HEK293 (cell line): ENCODE measurements around the gene PLAU.
A peak's percentile ranks its signal among the peaks of the same experiment; 100 is the strongest.

Experiments
- CTCF ChIA-PET: fragments of 350-600 bp; formaldehyde crosslinking; extraction: SDS; loops from one replicate; lab custom pipeline; 2021; ENCODE audit warnings: antibody characterized with exemption; lab: Yijun Ruan, JAX
- POLR2A ChIA-PET: fragments of 300-600 bp; formaldehyde crosslinking; extraction: SDS; loops from one replicate; lab custom pipeline; 2020; ENCODE audit warnings: antibody characterized with exemption, inconsistent platforms; lab: Yijun Ruan, JAX
- H3K27ac ChIP-seq: fragments of 200-500 bp; sonication (Bioruptor generic); 2 replicates; pipeline ENCODE4 v1.5.1; 2014; ENCODE audit warnings: low read depth, low read length, control low read depth, inconsistent platforms; ENCODE audit errors: extremely low read depth
- H3K36me3 ChIP-seq, 2 experiments: fragments of 200-500 bp in 1 of 2; sonication (Bioruptor generic) in 1 of 2; 1 replicate in 1 of 2; 2 replicates in 1 of 2; pipeline ENCODE4 v1.5.1; 2014 to 2017; ENCODE audit warnings: inconsistent platforms in 2 of 2, low read length in 2 of 2; ENCODE audit not compliant: control insufficient read depth in 2 of 2, insufficient read depth in 1 of 2
- H3K4me1 ChIP-seq: fragments of 200-500 bp; sonication (Bioruptor generic); 2 replicates; pipeline ENCODE4 v1.5.1; 2014; ENCODE audit warnings: mild to moderate bottlenecking, low read length, inconsistent platforms; ENCODE audit not compliant: control insufficient read depth, insufficient read depth
- H3K4me3 ChIP-seq: 2 replicates; pipeline ENCODE4 v1.5.1; 2011; ENCODE audit warnings: low read depth, mild to moderate bottlenecking, control low read depth, low read length, moderate library complexity
- H3K9me3 ChIP-seq: fragments of 200-500 bp; sonication (Bioruptor generic); 2 replicates; pipeline ENCODE4 v1.5.1; 2014; ENCODE audit warnings: low read depth, low read length, inconsistent platforms; ENCODE audit not compliant: control insufficient read depth, insufficient read depth
- BCL11A ChIP-seq: fragments of 450-650 bp; formaldehyde crosslinking; IDR thresholded peaks from 2 replicates; pipeline ENCODE4 v1.5.1; 2016; ENCODE audit warnings: low read depth, missing biosample characterization, missing genetic modification characterization
- BCL11B ChIP-seq: fragments of 450-650 bp; formaldehyde crosslinking; IDR thresholded peaks from 2 replicates; pipeline ENCODE4 v1.5.1; 2016; ENCODE audit warnings: low read depth, missing biosample characterization, missing genetic modification characterization
- EGR2 ChIP-seq: fragments of 450-650 bp; formaldehyde crosslinking; IDR thresholded peaks from 2 replicates; pipeline ENCODE4 v1.5.1; 2016; ENCODE audit warnings: low read depth, missing biosample characterization, missing genetic modification characterization
- GLIS1 ChIP-seq: fragments of 450-650 bp; formaldehyde crosslinking; IDR thresholded peaks from 2 replicates; pipeline ENCODE4 v1.5.1; 2016; ENCODE audit warnings: missing biosample characterization, missing genetic modification characterization
- HOXD13 ChIP-seq: sonication (generic); formaldehyde crosslinking; IDR thresholded peaks from 2 replicates; pipeline ENCODE4 v1.8.0; 2022; ENCODE audit warnings: missing genetic modification reagents, borderline replicate concordance
- KLF9 ChIP-seq: fragments of 450-650 bp; formaldehyde crosslinking; IDR thresholded peaks from 2 replicates; pipeline ENCODE4 v1.5.1; 2016; ENCODE audit warnings: missing biosample characterization, missing genetic modification characterization, low read depth
- PRDM10 ChIP-seq: fragments of 450-650 bp; formaldehyde crosslinking; IDR thresholded peaks from 2 replicates; pipeline ENCODE4 v1.5.1; 2016; ENCODE audit warnings: missing biosample characterization, missing genetic modification characterization
- ZBTB11 ChIP-seq: fragments of 450-650 bp; formaldehyde crosslinking; conservative IDR thresholded peaks from 2 replicates; pipeline ENCODE4 v1.5.1; 2016; ENCODE audit warnings: low read depth, missing biosample characterization, missing genetic modification characterization
- ZBTB17 ChIP-seq: fragments of 450-650 bp; formaldehyde crosslinking; IDR thresholded peaks from 2 replicates; pipeline ENCODE4 v1.5.1; 2016; ENCODE audit warnings: missing biosample characterization, missing genetic modification characterization
- ZNF239 ChIP-seq: fragments of 450-650 bp; formaldehyde crosslinking; IDR thresholded peaks from 2 replicates; pipeline ENCODE4 v1.5.1; 2016; ENCODE audit warnings: missing biosample characterization, missing genetic modification characterization
- ZNF274 ChIP-seq, 2 experiments: fragments of 200-500 bp in 1 of 2; fragments of 450-650 bp in 1 of 2; sonication (Bioruptor generic) in 1 of 2; formaldehyde crosslinking in 1 of 2; IDR thresholded peaks; 2 replicates each; pipeline versions ENCODE4 v1.5.1 to v1.6.1; 2014 to 2016; ENCODE audit warnings: borderline replicate concordance in 1 of 2, inconsistent platforms in 1 of 2, low read length in 1 of 2, missing biosample characterization in 1 of 2, missing genetic modification characterization in 1 of 2
- ZNF302 ChIP-seq: fragments of 450-650 bp; formaldehyde crosslinking; IDR thresholded peaks from 2 replicates; pipeline ENCODE4 v1.5.1; 2016; ENCODE audit warnings: missing biosample characterization, missing genetic modification characterization, low read depth
- ZNF350 ChIP-seq: fragments of 450-650 bp; formaldehyde crosslinking; IDR thresholded peaks from 2 replicates; pipeline ENCODE4 v1.5.0; 2017; ENCODE audit warnings: missing biosample characterization, mild to moderate bottlenecking, missing genetic modification characterization
- ZNF362 ChIP-seq: fragments of 450-650 bp; formaldehyde crosslinking; IDR thresholded peaks from 2 replicates; pipeline ENCODE4 v1.5.1; 2016; ENCODE audit warnings: missing biosample characterization, missing genetic modification characterization
- ZNF394 ChIP-seq: fragments of 450-650 bp; formaldehyde crosslinking; IDR thresholded peaks from 2 replicates; pipeline ENCODE4 v1.5.1; 2016; ENCODE audit warnings: missing biosample characterization, missing genetic modification characterization, mild to moderate bottlenecking, moderate library complexity, borderline replicate concordance
- ZNF416 ChIP-seq: fragments of 450-650 bp; formaldehyde crosslinking; IDR thresholded peaks from 2 replicates; pipeline ENCODE4 v1.5.1; 2016; ENCODE audit warnings: missing biosample characterization, missing genetic modification characterization
- ZNF426 ChIP-seq: fragments of 450-650 bp; formaldehyde crosslinking; IDR thresholded peaks from 2 replicates; pipeline ENCODE4 v1.5.1; 2017; ENCODE audit warnings: missing biosample characterization, missing genetic modification characterization, mild to moderate bottlenecking, inconsistent platforms, moderate library complexity
- ZNF530 ChIP-seq: fragments of 450-650 bp; formaldehyde crosslinking; IDR thresholded peaks from 2 replicates; pipeline ENCODE4 v1.5.1; 2016; ENCODE audit warnings: low read depth, missing biosample characterization, missing genetic modification characterization
- ZNF585B ChIP-seq: fragments of 450-650 bp; formaldehyde crosslinking; IDR thresholded peaks from 2 replicates; pipeline ENCODE4 v1.5.1; 2016; ENCODE audit warnings: missing biosample characterization, missing genetic modification characterization
- ZXDB ChIP-seq: fragments of 450-650 bp; formaldehyde crosslinking; IDR thresholded peaks from 2 replicates; pipeline ENCODE4 v1.5.1; 2016; ENCODE audit warnings: missing biosample characterization, missing genetic modification characterization
- TF ChIP-seq, protein P1 (sequence below): fragments of 450-650 bp; formaldehyde crosslinking; IDR thresholded peaks from 2 replicates; pipeline ENCODE4 v1.5.1; 2016; ENCODE audit warnings: missing biosample characterization, missing genetic modification characterization
- TF ChIP-seq, protein P2 (sequence below): fragments of 450-650 bp; formaldehyde crosslinking; IDR thresholded peaks from 2 replicates; pipeline ENCODE4 v1.5.1; 2017; ENCODE audit warnings: missing biosample characterization, missing genetic modification characterization

PLAU gene

GRCh38 chr10:73865459-73866442 lies 45.2 kb upstream of the PLAU start (continued):
- TF ChIP-seq PRDM10 (0 out of 2 replicates have a peak, but pooled peaks have one; percentile 19), ZBTB17 (tag by site-specific recombination) (no peak), ZNF416 (tag by site-specific recombination) (no peak), ZNF394 (no peak), ZNF426 (tag by site-specific recombination) (no peak), ZNF585B (tag by site-specific recombination) (no peak), ZNF274 (IDR thresholded peaks at IDR 0.05; ENCODE audit: low read length) (no peak), ZNF274 (tag by site-specific recombination; IDR thresholded peaks at IDR 0.05; ENCODE audit: borderline replicate concordance) (no peak), GLIS1 (tag by site-specific recombination) (no peak), BCL11A (tag by site-specific recombination) (no peak), ZXDB (tag by site-specific recombination) (no peak), EGR2 (no peak), KLF9 (tag by site-specific recombination) (no peak), HOXD13 (no peak)
- TF ChIP-seq, protein P1, sequence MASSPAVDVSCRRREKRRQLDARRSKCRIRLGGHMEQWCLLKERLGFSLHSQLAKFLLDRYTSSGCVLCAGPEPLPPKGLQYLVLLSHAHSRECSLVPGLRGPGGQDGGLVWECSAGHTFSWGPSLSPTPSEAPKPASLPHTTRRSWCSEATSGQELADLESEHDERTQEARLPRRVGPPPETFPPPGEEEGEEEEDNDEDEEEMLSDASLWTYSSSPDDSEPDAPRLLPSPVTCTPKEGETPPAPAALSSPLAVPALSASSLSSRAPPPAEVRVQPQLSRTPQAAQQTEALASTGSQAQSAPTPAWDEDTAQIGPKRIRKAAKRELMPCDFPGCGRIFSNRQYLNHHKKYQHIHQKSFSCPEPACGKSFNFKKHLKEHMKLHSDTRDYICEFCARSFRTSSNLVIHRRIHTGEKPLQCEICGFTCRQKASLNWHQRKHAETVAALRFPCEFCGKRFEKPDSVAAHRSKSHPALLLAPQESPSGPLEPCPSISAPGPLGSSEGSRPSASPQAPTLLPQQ (tag by site-specific recombination): no peak
- TF ChIP-seq, protein P2, sequence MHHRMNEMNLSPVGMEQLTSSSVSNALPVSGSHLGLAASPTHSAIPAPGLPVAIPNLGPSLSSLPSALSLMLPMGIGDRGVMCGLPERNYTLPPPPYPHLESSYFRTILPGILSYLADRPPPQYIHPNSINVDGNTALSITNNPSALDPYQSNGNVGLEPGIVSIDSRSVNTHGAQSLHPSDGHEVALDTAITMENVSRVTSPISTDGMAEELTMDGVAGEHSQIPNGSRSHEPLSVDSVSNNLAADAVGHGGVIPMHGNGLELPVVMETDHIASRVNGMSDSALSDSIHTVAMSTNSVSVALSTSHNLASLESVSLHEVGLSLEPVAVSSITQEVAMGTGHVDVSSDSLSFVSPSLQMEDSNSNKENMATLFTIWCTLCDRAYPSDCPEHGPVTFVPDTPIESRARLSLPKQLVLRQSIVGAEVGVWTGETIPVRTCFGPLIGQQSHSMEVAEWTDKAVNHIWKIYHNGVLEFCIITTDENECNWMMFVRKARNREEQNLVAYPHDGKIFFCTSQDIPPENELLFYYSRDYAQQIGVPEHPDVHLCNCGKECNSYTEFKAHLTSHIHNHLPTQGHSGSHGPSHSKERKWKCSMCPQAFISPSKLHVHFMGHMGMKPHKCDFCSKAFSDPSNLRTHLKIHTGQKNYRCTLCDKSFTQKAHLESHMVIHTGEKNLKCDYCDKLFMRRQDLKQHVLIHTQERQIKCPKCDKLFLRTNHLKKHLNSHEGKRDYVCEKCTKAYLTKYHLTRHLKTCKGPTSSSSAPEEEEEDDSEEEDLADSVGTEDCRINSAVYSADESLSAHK (tag by site-specific recombination): peak; percentile 58
- TF ChIP-seq, all 188 proteins: peak for 3

GRCh38 chr10:73866621-73867020 lies 44.3 kb upstream of the PLAU start:
- ChIA-PET POLR2A (no interaction called here), CTCF (no interaction called here)
- no peak overlapping the region for H3K27ac ChIP-seq
- no peak overlapping the region for H3K4me3 ChIP-seq
- peaks cover 3% of the 10 kb centered on the region; the same call in 1 of the 2 replicates for H3K4me1 ChIP-seq
- H3K36me3 ChIP-seq: peaks cover 0 to 76% of the 10 kb centered on the region in 2 experiments; a peak in 1 of 3 replicates
- no peaks in the 10 kb centered on the region for H3K9me3 ChIP-seq
- TF ChIP-seq ZNF239 (no peak), ZNF302 (tag by site-specific recombination) (no peak), ZNF530 (tag by site-specific recombination) (no peak), BCL11B (no peak), ZNF362 (tag by site-specific recombination) (no peak), ZBTB11 (tag by site-specific recombination) (no peak), ZNF350 (tag by site-specific recombination) (no peak)
